ENCODE data around the gene GALP.

DNA sequence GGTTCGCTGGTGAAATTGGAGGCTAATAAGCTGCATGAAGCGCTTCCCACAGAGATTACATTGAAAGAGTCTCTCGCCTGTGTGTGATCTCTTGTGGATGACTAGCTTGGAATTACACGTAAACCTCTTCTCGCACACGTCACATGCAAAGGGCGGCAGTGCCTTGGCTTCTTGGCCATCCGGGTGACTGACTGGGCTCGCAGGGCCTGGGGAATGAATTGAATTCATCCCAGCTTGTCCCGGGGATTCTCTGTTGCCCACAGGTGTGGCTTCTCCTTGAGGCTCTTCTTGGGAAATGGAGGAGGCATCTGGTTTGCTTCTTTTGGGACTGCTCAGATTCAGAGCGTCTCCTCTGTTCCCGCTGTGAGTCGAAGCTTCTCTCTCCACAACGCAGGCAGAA is 46.0 kb downstream of the GALP start:
- no peak for TF ChIP-seq EZH2 (IDR thresholded peaks at IDR 0.05; ENCODE audit: low read depth, unreplicated experiment)
- no peak for TF ChIP-seq CTCF (conservative IDR thresholded peaks at IDR 0.05; ENCODE audit: low read depth in 2 of 2)
- no peak for TF ChIP-seq POLR2AphosphoS5 (IDR thresholded peaks at IDR 0.05; ENCODE audit: low read depth)
- TF ChIP-seq EZH2phosphoT487 (IDR thresholded peaks at IDR 0.05; ENCODE audit: unreplicated experiment) = no peak
- TF ChIP-seq, protein P1, sequence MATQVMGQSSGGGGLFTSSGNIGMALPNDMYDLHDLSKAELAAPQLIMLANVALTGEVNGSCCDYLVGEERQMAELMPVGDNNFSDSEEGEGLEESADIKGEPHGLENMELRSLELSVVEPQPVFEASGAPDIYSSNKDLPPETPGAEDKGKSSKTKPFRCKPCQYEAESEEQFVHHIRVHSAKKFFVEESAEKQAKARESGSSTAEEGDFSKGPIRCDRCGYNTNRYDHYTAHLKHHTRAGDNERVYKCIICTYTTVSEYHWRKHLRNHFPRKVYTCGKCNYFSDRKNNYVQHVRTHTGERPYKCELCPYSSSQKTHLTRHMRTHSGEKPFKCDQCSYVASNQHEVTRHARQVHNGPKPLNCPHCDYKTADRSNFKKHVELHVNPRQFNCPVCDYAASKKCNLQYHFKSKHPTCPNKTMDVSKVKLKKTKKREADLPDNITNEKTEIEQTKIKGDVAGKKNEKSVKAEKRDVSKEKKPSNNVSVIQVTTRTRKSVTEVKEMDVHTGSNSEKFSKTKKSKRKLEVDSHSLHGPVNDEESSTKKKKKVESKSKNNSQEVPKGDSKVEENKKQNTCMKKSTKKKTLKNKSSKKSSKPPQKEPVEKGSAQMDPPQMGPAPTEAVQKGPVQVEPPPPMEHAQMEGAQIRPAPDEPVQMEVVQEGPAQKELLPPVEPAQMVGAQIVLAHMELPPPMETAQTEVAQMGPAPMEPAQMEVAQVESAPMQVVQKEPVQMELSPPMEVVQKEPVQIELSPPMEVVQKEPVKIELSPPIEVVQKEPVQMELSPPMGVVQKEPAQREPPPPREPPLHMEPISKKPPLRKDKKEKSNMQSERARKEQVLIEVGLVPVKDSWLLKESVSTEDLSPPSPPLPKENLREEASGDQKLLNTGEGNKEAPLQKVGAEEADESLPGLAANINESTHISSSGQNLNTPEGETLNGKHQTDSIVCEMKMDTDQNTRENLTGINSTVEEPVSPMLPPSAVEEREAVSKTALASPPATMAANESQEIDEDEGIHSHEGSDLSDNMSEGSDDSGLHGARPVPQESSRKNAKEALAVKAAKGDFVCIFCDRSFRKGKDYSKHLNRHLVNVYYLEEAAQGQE (IDR thresholded peaks at IDR 0.05; ENCODE audit: unreplicated experiment) = no peak
- TF ChIP-seq CREB1 (CRISPR knock-in tag; IDR thresholded peaks at IDR 0.05; ENCODE audit: low read depth) = no peak
